HG02759 (cell line): ENCODE measurements around the gene SHROOM3.

ENCODE experiments used
- ATAC-seq: cut with Tn5 transposase; IDR thresholded peaks from one replicate; pipeline ENCODE4 v1.9.1; 2021; ENCODE audit warnings: mild to moderate bottlenecking, moderate library complexity; ENCODE audit not compliant: unreplicated experiment

Gene SHROOM3

DNA sequence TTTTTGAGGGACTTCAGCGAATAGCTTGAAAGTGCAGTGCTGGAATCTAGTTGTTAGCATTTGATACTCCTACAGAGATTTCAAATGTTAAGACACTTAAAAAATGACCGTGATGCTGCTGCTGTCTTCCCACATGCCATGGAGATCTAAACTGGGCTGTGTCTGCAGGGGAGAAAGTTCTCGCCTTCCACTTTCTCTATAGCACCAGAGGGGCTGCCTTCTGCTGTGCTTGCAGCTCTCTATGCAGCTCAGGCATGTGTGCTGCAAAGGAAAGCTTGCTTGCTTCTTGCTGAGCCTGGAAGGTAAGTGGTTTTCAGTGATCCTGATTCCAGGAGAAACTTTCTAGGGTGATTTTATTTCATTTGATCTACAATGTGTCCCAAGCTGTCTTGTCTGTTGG lies 325.2 kb downstream of the SHROOM3 start:
- ATAC-seq: no peak

DNA sequence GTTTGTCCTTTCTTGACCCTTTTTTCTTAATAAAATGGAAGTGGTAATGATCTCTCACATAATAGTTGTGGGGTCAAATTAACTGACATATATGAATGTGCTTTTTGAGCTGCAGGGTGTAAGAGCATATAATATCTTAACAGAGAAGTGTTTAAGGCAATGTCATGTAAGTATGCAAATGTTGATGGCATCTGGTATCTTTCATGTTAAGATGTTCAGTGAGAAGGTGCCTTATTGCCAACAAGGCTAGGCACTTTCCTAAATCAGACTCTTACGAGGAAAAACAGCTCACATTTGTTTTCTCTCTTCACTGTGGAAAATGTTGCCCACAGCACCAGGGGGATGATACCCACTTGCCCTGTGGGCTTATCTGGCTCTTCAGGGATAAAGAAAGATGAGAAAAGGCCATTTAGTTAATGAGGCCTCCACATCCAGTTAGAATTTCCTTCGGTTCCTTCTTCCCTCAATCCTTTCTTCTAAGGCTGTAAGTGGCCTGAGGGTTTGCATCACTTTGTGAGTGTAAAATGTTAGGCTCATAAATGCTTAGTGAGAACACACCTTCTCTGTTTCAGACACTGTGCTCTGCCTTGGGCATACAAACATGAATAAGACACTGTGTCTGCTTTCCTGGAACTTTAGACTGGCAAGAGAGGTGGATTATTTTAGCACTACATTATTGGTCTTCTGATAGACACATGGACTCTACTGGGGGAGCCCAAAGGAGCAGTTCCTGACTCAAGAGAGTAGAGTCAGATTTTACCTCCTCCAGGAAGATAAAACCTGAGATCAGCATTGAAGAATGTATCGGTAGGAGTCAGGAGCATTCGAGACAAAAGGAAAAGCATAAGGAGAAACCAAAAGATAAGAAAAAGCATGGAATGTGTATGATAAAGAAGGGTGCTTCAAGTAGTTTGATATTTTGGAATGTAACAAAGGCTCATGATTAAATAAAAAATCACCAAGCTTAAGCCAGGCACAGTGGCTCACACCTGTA lies 327.4 kb downstream of the SHROOM3 start:
- no peak for ATAC-seq

DNA sequence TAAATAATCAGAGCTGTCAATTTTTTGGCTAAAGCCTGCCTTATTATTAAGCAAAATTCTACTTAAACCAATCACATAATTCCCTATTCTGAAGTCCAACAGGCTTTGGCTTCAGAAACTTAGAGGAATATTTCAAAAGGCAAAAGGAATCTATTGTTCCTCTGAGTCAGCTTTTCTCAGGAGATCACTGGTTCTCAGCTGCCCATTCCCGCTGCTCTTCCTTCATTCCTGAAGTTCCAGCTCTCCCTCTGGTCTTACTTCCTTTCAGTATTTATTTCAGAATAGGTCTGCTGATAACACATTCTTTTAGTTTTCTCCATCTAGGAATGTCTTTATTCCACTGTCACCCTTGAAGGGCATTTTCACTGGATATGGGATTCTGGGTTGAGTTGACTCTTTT lies 329.2 kb downstream of the SHROOM3 start:
- no peak for ATAC-seq

DNA sequence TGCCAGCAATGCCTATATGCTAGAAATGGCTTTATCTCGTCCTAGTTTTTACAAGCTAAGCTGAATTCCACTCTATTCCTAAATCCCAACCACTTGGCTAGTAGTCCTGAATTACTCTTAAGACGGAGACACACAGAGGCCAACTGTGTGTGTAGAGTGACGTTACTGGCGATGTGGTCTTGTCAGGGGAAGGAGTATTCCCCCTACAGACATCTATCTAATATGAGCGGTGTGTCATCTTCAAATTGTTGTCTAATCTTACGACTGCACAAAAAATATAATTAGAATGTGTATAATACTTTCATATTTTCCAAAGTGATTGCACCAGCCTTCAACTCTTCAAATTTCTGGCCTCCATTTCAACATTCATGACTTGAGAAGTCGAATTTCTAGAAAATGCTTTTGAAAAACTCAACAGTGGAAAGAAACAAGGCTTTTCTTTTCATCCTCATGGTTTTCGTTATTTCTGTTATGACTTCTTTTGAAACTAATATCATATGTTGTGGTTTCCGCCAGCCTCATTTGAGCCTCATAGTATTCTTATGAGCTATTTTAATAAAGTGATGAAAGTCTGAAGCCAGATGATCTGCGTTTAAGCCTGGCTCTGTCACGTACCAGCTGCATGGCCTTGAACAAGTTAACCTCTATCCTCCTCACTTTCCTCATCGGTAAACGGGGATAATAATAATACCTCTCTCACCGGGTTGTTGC lies 330.6 kb downstream of the SHROOM3 start:
- ATAC-seq: no peak

DNA sequence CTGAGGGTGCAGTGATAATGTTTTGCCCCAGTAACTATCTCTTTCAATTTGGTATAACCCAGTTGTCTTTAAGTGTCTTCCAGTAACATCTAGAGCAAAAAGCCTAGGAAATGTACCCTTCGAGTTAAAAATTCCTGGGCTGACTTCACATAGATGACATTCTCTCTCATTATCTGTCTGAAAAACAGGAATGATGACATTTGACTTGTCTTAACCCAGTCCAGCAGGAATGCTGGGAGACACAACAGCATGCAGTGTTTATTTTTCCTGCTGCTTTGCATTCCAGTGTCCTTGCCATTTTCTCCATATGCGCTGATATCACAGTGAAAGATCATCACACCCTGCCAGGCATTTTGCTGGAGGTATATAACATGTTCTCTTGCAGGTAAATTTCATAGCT lies 333.0 kb downstream of the SHROOM3 start:
- ATAC-seq: no peak

DNA sequence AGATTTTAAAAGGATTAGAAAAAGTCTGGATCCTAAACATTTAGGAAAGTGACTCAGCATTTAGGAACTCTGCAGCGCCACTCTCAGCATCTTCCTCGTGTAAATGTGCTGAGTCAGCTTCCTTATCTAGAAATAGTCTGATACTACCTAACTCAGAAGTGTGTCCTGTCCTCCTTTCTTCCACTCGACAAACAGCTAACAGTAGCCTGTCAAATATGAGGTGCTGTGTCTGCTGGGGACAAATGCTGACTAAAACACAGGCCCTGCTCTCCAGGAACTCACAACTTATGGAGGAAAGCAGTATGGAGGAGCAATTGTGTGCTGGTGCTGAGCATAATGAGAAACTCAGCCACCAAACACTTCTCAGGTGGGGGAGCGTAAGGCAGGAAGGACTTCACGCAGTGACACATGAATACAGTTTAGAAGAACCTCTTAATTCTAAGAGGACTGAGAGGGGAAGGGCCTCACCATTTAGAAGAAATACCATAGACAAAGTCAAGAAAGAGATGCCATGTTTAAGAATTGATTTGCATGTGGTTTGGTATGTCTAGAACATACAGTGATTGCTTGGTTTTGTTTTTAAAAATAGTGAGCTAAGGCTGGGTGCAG lies 337.6 kb downstream of the SHROOM3 start:
- ATAC-seq: peak; percentile 55

DNA sequence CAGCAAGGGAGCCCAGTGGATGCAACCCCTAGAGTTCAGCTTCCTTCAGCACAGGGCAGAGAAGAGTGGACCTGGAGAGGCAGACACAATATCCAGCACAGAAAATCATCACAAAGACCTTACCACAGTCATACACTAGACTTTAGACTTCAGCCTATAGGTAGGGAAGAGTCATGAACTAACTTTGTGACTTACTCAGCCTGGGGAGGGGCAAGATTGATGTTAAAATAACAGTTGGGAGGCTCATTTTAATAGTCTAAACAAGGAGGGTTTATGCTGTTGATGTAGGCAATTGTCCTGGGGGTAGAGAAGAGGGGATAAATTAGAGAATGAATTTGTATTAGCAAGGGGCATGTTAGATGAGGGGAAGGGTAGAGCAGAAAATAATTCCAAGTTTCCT lies 338.7 kb downstream of the SHROOM3 start:
- no peak for ATAC-seq

DNA sequence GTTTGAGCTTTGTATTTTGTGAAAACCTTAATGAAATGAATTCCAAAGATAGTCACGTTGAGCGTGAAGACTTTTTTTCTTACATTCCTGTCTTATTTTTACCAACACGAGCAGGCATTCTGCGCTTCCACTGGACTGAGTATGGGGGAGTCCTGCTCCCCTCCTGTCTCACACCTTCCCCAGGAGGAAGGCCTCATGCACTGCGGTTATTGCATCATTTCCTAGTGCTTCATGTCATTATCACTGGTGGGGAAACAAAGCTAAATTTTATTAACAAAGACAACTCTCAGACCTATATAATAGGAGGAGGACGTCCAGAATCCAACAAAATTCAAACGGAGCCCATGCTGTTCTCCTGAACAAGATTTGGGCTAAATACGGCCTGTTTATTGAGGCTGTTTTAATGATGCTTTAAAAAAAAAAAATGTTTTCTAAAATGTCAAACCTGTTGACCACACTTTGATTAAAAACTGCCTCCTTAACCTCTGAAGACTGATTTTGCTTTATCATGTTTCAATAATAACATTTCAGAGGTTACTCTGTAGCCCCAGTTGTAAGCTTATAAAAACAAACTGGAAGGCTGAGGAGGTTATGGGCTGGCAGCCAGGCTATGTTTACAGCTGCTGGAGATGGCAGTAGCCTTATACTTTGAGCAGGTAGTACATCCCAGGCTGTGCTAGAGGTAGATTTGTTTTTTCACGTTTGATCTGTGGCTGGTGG lies 344.9 kb downstream of the SHROOM3 start:
- no peak for ATAC-seq

DNA sequence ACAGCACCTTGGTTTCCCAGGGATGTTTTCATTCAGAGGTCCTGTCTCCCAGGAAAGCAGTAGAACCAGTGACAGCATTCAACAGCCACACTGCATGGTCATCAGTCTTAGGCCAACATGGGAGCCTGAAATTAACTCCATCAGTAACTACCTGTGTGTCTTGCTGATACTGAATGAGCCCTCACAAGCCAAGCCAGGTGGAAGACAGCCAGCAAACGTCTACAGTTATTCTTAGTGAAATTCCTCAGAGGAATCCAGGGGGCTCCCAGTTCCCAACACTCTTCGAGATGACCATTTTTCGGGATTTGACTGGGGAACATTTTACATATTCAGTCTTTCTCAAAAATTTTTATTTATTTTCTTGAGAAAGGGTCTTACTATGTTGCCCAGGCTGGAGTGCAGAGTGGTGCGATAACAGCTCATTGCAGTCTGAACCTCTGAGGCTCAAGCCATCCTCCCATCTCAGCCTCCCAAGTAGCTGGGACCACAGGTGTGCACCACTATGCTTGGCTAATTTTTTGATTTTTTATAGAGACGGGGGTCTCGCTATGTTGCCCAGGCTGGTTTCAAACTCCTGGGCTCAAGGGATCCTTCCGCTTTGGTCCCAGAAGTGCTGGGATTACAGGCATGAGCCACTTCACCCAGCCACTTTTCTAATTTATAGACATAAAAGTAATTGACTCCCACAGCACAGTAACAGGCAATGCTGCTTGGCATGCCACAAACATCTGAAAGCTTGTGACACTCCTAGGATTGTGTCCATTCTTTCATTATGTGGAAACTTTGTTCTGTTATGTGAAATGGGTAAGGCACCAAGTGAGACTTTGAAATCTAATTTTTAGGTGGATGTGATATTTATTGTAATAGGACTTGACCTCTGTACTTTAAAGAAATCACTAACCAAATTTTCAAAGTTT lies 346.0 kb downstream of the SHROOM3 start:
- no peak for ATAC-seq

DNA sequence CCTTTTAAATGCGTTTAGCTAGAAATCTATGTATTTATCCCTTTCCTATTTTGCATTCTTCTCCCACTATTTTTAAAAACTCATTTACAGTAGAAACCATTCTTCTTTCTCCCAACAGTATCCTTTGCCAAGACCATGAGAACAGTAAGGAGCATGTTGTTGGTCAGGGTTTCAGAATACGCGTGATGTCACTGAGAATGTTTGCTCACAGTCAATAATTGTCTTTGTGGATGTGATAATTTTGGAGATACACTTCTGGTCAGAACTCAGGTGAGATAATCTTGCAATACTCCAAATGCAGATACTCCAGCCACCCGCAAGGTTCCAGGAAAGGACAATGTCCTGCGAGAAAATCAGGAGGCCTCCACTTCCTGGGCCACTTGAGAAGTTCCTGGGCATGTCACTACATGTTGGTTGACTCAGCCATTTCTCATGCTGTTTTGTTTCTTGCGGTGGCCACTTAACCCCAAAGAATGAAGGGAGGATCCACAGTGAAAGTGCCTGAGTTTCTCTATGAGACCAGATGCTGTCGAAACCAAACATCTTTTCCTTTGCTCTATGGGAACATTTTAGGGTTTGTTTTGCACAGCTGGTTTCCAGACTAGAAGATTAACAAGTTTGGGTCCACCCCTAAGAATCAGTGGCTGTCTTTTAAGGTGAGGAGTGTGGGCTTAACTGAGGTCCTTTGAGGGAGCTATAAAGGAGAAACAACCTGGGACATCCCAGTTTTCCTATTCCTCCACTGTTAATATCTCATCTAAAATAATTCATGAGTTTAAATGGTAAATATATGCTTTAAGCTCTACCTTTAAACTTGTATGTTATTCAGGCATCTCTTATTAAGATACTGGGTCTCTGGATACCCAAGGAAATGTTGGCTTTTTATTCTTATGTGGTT lies 346.9 kb downstream of the SHROOM3 start:
- ATAC-seq: no peak

DNA sequence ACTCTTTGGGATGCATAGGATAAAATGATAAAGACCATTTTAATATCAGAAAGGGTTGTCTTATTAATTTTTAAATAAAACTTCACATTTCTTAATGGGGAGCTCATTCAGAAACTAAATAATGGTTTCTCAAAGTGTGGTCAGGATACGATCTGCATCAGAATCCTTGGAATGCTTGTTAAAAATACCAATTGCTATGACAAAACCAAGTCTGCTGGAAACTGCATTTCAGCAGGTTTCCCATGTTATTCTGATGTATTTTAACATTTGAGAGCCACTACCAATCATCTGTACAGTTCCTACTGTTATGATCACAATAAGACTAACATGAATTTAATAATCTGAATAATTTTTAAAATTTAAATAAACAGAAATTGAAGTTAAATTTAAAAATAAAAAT lies 347.8 kb downstream of the SHROOM3 start:
- no peak for ATAC-seq

DNA sequence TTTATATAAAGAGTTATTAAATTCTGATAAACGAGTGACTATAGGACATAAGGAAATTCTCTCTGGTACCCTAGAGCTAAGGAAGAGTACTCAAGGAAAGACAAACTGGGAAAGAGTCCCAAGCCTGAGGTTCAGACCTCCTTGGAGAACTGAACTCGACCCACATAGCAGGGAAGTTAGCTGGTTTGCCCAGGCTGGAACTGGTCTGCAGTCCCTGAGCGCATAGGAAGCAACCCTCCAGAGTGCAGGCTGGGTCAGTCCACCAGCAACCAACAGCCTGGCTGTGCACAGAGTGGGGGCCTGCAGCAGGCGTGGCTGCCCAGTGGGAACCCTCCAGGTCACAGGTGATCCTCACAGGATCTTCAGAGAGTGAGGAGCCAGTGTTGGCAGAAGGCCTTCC lies 348.8 kb downstream of the SHROOM3 start:
- no peak for ATAC-seq

DNA sequence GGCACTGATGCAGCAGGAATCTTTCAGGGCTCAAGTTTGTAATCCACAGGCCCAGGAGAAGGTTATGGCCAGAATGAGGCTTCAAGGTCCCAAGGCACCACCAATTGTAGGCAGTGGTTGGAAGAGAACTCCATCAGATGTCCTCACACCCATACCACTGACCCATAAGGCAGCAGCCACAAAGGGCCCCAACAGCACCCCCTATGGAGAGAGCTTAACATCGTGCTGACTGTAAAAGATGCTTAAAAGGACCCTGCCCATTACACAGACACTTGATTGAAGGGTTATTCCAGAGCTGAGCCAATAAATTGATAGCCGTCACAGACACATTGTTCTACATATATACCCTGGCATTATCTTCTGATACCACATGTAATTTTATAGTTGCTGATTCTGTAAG lies 349.2 kb downstream of the SHROOM3 start:
- ATAC-seq: no peak

DNA sequence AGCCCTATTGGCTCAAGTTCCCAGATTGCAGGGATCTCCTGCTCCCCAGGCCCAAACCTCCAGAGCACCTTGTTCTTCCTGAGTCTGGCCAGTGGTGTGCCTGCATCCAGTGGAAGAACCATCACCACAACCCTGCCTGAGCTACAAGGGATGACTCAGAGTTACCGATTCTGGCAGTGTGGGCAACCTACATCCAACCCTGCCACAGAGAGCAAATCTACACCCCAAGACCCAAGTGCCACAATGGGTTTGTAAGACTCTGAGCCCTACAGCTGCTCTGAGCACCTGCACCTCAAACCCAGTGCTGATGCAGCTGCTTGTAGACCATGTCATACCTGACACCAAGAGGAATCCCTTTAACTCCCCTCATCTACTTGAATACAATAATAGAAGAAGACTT lies 352.9 kb downstream of the SHROOM3 start:
- ATAC-seq: no peak

DNA sequence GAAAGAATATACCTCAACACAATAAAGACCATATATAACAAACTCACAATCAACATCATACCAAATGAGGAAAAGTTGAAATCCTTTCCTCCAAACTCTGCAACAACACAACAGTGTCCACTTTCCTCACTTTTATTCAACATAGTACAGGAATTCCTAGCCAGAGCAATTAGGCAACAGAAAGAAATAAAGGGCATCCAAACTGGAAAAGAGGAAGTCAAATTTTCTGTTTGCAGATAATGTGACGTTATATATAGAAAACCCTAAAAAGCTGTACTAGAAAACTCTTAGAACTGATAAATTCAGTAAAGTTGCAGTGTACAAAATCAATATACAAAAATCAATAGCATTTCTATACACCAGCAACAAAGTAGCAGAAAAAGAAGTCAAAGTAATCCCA lies 355.3 kb downstream of the SHROOM3 start:
- ATAC-seq: no peak

DNA sequence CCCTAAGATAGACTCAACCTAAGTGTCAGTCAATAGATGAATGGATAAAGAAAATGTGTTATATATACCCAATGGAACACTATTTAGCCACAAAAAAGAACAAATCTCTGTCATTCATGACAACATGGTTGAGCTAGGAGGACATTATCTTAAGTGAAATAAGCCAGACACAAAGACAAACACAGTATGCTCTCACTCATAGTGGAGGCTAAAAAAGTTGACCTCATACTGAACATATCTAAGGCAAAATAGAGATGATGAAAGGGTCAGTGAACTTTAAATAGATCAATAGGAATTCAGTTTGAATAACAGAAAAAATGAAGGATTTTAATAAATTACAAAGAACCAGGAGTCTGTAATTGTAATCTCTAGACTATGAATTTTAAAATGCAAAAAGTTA lies 356.4 kb downstream of the SHROOM3 start:
- no peak for ATAC-seq

DNA sequence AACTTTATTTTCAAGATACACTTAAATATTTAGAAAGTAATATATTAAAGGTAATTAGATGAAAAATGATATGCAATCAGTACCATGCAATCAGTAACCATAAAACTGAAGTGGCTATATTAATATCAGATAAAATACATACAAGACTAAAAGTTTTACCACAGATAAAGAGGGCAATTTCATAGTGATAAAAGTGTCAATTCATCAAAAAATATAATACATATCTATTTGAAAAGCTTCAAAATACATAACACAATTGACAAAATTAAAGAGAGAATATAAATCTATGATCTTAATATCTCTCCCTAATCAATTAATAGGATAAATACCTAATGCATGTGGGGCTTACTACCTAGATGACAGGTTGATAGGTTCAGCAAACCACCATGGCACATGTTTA lies 357.4 kb downstream of the SHROOM3 start:
- ATAC-seq: no peak

DNA sequence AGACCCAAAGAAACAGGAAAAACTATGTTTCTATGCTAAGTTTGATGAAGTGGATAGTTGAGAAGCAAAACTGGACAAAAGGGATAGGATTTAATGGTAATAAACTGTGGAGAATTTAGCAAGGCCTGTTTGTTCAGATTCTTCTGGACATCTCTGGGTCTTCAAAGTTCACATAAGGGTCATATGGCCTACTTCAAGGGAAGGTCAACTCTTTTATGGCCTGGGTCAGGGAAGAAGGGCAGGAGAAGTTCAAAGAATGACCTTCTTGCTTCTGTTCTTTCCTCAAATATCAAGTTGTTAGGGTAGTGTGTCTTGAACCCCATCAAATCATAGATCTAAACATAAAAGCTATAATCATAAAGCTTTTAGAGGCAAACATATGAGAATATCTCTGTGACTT lies 360.2 kb downstream of the SHROOM3 start:
- no peak for ATAC-seq

DNA sequence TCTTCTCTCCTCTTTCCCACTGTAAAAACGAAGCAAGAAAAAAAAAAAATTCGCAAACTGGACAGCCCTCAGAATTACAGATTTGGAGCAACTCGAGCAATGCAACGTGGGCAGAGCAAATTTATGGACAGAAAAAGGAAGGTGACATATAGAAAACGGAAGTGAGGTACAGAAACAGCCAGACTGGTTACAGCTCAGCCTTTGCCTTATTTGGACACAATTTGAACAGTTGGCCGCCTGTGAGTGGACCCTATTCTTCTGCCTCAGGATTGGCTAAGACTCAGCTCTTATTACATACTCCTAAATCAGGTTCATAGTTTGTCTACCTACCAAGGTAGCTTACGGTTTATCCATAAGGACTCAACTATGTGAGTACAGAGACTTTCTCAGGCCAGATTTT lies 364.1 kb downstream of the SHROOM3 start:
- ATAC-seq: no peak
